HG03558 (cell line): Measurements from ENCODE around the gene VWC2L.

Experiments used
- ATAC-seq: cut with Tn5 transposase; IDR thresholded peaks from one replicate; pipeline ENCODE4 v1.9.1; 2021; ENCODE audit warnings: moderate number of reproducible peaks; ENCODE audit not compliant: unreplicated experiment; ENCODE audit errors: extremely low read depth

VWC2L gene

GRCh38 chr2:214577769-214578168 is 166.9 kb downstream of the VWC2L start:
- no peak for ATAC-seq

GRCh38 chr2:214578442-214578841 is 167.6 kb downstream of the VWC2L start:
- no peak for ATAC-seq

GRCh38 chr2:214579035-214579434 is 168.2 kb downstream of the VWC2L start:
- no peak for ATAC-seq

GRCh38 chr2:214587442-214587841 is 176.6 kb downstream of the VWC2L start:
- ATAC-seq = no peak

- no peak for ATAC-seq
Observed at GRCh38 chr2:214591366-214591765, 180.5 kb downstream of the VWC2L start.

- no peak for ATAC-seq
Observed at GRCh38 chr2:214592011-214592410, 181.2 kb downstream of the VWC2L start.

GRCh38 chr2:214593727-214594126 is 182.9 kb downstream of the VWC2L start:
- no peak for ATAC-seq

GRCh38 chr2:214601852-214602633 is 191.2 kb downstream of the VWC2L start:
- ATAC-seq = no peak

- no peak for ATAC-seq
Observed at GRCh38 chr2:214604861-214605260, 194.0 kb downstream of the VWC2L start.

GRCh38 chr2:214607051-214607450 is 196.2 kb downstream of the VWC2L start:
- ATAC-seq = no peak

- ATAC-seq = no peak
Observed at GRCh38 chr2:214611015-214611414, 200.2 kb downstream of the VWC2L start.

- no peak for ATAC-seq
Observed at GRCh38 chr2:214624166-214624760, 213.4 kb downstream of the VWC2L start.

GRCh38 chr2:214628091-214628490 is 217.2 kb downstream of the VWC2L start:
- no peak for ATAC-seq
